ENCODE data around the gene KIF26B. TPM values are rescaled to one million over a fixed set of nuclear protein-coding genes. Genes with fewer than 3 reads are reported as not detected.

The KIF26B gene
- total RNA-seq, 2 experiments from 2014 or later = not detected

- H3K4me2 ChIP-seq (ENCODE audit: low read length) = no peak overlapping the region
- intact Hi-C loops (cut with micrococcal nuclease; ENCODE audit: unreplicated experiment) = no loop called here
- no peak overlapping the region for H2AFZ ChIP-seq (ENCODE audit: low read length)
- H4K20me1 ChIP-seq (ENCODE audit: insufficient read depth, low read length) = no peaks in the 10 kb centered on the region
- no peak overlapping the region for H3K27ac ChIP-seq (ENCODE audit: low read depth, low read length, poor library complexity, severe bottlenecking)
- H3K4me1 ChIP-seq (ENCODE audit: insufficient read depth, low read length, poor library complexity, severe bottlenecking) = no peaks in the 10 kb centered on the region
- no peaks in the 10 kb centered on the region for H3K79me2 ChIP-seq (ENCODE audit: insufficient read depth, low read depth, low read length)
- ChIA-PET CTCF (ENCODE audit: unreplicated experiment) (no interaction called here), POLR2A (interaction anchor here (1.1 kb wide), 1 partner anchor 9 kb away, joined by 6 read pairs; no protein-coding TSS in a partner anchor)
- TF ChIP-seq EZH2phosphoT487 (IDR thresholded peaks at IDR 0.05; ENCODE audit: borderline replicate concordance, low read depth, low read length) = no peak
- no peak for TF ChIP-seq CTCF (conservative IDR thresholded peaks at IDR 0.05; ENCODE audit: low read length)
- no peaks in the 10 kb centered on the region for H3K9me2 ChIP-seq (ENCODE audit: insufficient read depth, low read length)
- BruUV-seq (replicated peaks) = no TSS peak
- H3K9me3 ChIP-seq (ENCODE audit: low read length) = no peaks in the 10 kb centered on the region
- H3K36me3 ChIP-seq (ENCODE audit: insufficient read depth, low read length) = no peaks in the 10 kb centered on the region
- no peak for DNase-seq (ENCODE audit: low spot score)
- H3K4me3 ChIP-seq (ENCODE audit: low read depth, low read length, poor library complexity, severe bottlenecking) = no peak overlapping the region
Measured at GRCh38 chr1:245448975-245449431, 294.2 kb downstream of the KIF26B start.

- Histone ChIP-seq H3K4me2 (ENCODE audit: low read length) (no peak overlapping the region), H4K20me1 (ENCODE audit: insufficient read depth, low read length) (no peaks in the 10 kb centered on the region), H3K36me3 (ENCODE audit: insufficient read depth, low read length) (no peaks in the 10 kb centered on the region), H3K4me3 (ENCODE audit: low read depth, low read length, poor library complexity, severe bottlenecking) (no peak overlapping the region), H3K4me1 (ENCODE audit: insufficient read depth, low read length, poor library complexity, severe bottlenecking) (no peaks in the 10 kb centered on the region), H2AFZ (ENCODE audit: low read length) (no peak overlapping the region), H3K27ac (ENCODE audit: low read depth, low read length, poor library complexity, severe bottlenecking) (no peak overlapping the region), H3K9me3 (ENCODE audit: low read length) (no peaks in the 10 kb centered on the region), H3K9me2 (ENCODE audit: insufficient read depth, low read length) (no peaks in the 10 kb centered on the region), H3K79me2 (ENCODE audit: insufficient read depth, low read depth, low read length) (no peaks in the 10 kb centered on the region)
- intact Hi-C loops (cut with micrococcal nuclease; ENCODE audit: unreplicated experiment) = no loop called here
- ChIA-PET CTCF (ENCODE audit: unreplicated experiment) (no interaction called here), POLR2A (no interaction called here)
- TF ChIP-seq CTCF (conservative IDR thresholded peaks at IDR 0.05; ENCODE audit: low read length) = no peak
- TF ChIP-seq EZH2phosphoT487 (IDR thresholded peaks at IDR 0.05; ENCODE audit: borderline replicate concordance, low read depth, low read length) = no peak
- BruUV-seq (replicated peaks) = no TSS peak
- no peak for DNase-seq (ENCODE audit: low spot score)
Measured at GRCh38 chr1:245453541-245453940, 298.8 kb downstream of the KIF26B start.

- Histone ChIP-seq H3K4me2 (ENCODE audit: low read length) (no peak overlapping the region), H3K79me2 (ENCODE audit: insufficient read depth, low read depth, low read length) (no peaks in the 10 kb centered on the region), H3K4me3 (ENCODE audit: low read depth, low read length, poor library complexity, severe bottlenecking) (no peak overlapping the region), H2AFZ (ENCODE audit: low read length) (no peak overlapping the region), H3K27ac (ENCODE audit: low read depth, low read length, poor library complexity, severe bottlenecking) (no peak overlapping the region), H3K9me2 (ENCODE audit: insufficient read depth, low read length) (no peaks in the 10 kb centered on the region), H3K9me3 (ENCODE audit: low read length) (no peaks in the 10 kb centered on the region), H3K36me3 (ENCODE audit: insufficient read depth, low read length) (no peaks in the 10 kb centered on the region), H4K20me1 (ENCODE audit: insufficient read depth, low read length) (no peaks in the 10 kb centered on the region), H3K4me1 (ENCODE audit: insufficient read depth, low read length, poor library complexity, severe bottlenecking) (no peaks in the 10 kb centered on the region)
- DNase-seq (ENCODE audit: low spot score) = no peak
- TF ChIP-seq EZH2phosphoT487 (IDR thresholded peaks at IDR 0.05; ENCODE audit: borderline replicate concordance, low read depth, low read length) (no peak), CTCF (conservative IDR thresholded peaks at IDR 0.05; ENCODE audit: low read length) (no peak)
- POLR2A ChIA-PET = no interaction called here
- intact Hi-C loops (cut with micrococcal nuclease; ENCODE audit: unreplicated experiment) = no loop called here
- CTCF ChIA-PET (ENCODE audit: unreplicated experiment) = no interaction called here
- BruUV-seq (replicated peaks) = no TSS peak
Measured at GRCh38 chr1:245454051-245454450, 299.3 kb downstream of the KIF26B start.

All from OCI-LY7 (cell line).